ENCODE measurements around the gene TNRC6A. TPM values are rescaled to one million over a fixed set of nuclear protein-coding genes. Genes with fewer than 3 reads are reported as not detected.

The TNRC6A gene
- total and polyA plus RNA-seq, 2 of the 13 experiments (the other 11 are each of a cell fraction or from before 2014, with no cell fraction given): 30.9 to 43.6 TPM

GRCh38 chr16:24731722-24732419 is 2.4 kb downstream of the TNRC6A start (continued):
- TF ChIP-seq, protein P1, sequence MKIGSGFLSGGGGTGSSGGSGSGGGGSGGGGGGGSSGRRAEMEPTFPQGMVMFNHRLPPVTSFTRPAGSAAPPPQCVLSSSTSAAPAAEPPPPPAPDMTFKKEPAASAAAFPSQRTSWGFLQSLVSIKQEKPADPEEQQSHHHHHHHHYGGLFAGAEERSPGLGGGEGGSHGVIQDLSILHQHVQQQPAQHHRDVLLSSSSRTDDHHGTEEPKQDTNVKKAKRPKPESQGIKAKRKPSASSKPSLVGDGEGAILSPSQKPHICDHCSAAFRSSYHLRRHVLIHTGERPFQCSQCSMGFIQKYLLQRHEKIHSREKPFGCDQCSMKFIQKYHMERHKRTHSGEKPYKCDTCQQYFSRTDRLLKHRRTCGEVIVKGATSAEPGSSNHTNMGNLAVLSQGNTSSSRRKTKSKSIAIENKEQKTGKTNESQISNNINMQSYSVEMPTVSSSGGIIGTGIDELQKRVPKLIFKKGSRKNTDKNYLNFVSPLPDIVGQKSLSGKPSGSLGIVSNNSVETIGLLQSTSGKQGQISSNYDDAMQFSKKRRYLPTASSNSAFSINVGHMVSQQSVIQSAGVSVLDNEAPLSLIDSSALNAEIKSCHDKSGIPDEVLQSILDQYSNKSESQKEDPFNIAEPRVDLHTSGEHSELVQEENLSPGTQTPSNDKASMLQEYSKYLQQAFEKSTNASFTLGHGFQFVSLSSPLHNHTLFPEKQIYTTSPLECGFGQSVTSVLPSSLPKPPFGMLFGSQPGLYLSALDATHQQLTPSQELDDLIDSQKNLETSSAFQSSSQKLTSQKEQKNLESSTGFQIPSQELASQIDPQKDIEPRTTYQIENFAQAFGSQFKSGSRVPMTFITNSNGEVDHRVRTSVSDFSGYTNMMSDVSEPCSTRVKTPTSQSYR (CRISPR knock-in tag; IDR thresholded peaks at IDR 0.05; ENCODE audit: borderline replicate concordance): no peak
- no peak for TF ChIP-seq MYC (CRISPR knock-in tag; IDR thresholded peaks at IDR 0.05; ENCODE audit: borderline replicate concordance)
- TF ChIP-seq HOXD1 (CRISPR knock-in tag; IDR thresholded peaks at IDR 0.05): no peak
- TF ChIP-seq NFIC (IDR thresholded peaks at IDR 0.05; ENCODE audit: low read length): no peak
- no peak for TF ChIP-seq NR0B2 (CRISPR knock-in tag; IDR thresholded peaks at IDR 0.05)
- TF ChIP-seq ZNF781 (CRISPR knock-in tag; IDR thresholded peaks at IDR 0.05; ENCODE audit: borderline replicate concordance, not compliant biosample characterization): peak; percentile 33
- TF ChIP-seq, protein P2, sequence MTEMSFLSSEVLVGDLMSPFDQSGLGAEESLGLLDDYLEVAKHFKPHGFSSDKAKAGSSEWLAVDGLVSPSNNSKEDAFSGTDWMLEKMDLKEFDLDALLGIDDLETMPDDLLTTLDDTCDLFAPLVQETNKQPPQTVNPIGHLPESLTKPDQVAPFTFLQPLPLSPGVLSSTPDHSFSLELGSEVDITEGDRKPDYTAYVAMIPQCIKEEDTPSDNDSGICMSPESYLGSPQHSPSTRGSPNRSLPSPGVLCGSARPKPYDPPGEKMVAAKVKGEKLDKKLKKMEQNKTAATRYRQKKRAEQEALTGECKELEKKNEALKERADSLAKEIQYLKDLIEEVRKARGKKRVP (CRISPR knock-in tag; IDR thresholded peaks at IDR 0.05): no peak
- TF ChIP-seq RFX1 (IDR thresholded peaks at IDR 0.05): no peak
- TF ChIP-seq HOXA9 (CRISPR knock-in tag; IDR thresholded peaks at IDR 0.05; ENCODE audit: borderline replicate concordance): no peak
- TF ChIP-seq SYNCRIP (IDR thresholded peaks at IDR 0.05; ENCODE audit: insufficient read depth, low read depth, low read length): no peak
- TF ChIP-seq BORCS8-MEF2B (CRISPR knock-in tag; IDR thresholded peaks at IDR 0.05): no peak; the same call in 1 of the 2 replicates
- TF ChIP-seq SUZ12 (IDR thresholded peaks at IDR 0.05; ENCODE audit: low read depth, low read length): no peak
- no peak for TF ChIP-seq CBFB (CRISPR knock-in tag; IDR thresholded peaks at IDR 0.05)
- no peak for TF ChIP-seq ZFP90 (CRISPR knock-in tag; IDR thresholded peaks at IDR 0.05; ENCODE audit: borderline replicate concordance)
- TF ChIP-seq ATAD3A (CRISPR knock-in tag; IDR thresholded peaks at IDR 0.05): no peak
- no peak for TF ChIP-seq HDAC6 (IDR thresholded peaks at IDR 0.05; ENCODE audit: low read depth, low read length)
- TF ChIP-seq, protein P3, sequence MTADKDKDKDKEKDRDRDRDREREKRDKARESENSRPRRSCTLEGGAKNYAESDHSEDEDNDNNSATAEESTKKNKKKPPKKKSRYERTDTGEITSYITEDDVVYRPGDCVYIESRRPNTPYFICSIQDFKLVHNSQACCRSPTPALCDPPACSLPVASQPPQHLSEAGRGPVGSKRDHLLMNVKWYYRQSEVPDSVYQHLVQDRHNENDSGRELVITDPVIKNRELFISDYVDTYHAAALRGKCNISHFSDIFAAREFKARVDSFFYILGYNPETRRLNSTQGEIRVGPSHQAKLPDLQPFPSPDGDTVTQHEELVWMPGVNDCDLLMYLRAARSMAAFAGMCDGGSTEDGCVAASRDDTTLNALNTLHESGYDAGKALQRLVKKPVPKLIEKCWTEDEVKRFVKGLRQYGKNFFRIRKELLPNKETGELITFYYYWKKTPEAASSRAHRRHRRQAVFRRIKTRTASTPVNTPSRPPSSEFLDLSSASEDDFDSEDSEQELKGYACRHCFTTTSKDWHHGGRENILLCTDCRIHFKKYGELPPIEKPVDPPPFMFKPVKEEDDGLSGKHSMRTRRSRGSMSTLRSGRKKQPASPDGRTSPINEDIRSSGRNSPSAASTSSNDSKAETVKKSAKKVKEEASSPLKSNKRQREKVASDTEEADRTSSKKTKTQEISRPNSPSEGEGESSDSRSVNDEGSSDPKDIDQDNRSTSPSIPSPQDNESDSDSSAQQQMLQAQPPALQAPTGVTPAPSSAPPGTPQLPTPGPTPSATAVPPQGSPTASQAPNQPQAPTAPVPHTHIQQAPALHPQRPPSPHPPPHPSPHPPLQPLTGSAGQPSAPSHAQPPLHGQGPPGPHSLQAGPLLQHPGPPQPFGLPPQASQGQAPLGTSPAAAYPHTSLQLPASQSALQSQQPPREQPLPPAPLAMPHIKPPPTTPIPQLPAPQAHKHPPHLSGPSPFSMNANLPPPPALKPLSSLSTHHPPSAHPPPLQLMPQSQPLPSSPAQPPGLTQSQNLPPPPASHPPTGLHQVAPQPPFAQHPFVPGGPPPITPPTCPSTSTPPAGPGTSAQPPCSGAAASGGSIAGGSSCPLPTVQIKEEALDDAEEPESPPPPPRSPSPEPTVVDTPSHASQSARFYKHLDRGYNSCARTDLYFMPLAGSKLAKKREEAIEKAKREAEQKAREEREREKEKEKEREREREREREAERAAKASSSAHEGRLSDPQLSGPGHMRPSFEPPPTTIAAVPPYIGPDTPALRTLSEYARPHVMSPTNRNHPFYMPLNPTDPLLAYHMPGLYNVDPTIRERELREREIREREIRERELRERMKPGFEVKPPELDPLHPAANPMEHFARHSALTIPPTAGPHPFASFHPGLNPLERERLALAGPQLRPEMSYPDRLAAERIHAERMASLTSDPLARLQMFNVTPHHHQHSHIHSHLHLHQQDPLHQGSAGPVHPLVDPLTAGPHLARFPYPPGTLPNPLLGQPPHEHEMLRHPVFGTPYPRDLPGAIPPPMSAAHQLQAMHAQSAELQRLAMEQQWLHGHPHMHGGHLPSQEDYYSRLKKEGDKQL (CRISPR knock-in tag; IDR thresholded peaks at IDR 0.05; ENCODE audit: low read depth): no peak
- no peak for TF ChIP-seq ZNF143 (CRISPR knock-in tag; IDR thresholded peaks at IDR 0.05)
- no peak for TF ChIP-seq ELF4 (CRISPR knock-in tag; IDR thresholded peaks at IDR 0.05; ENCODE audit: borderline replicate concordance)
- no peak for TF ChIP-seq CCAR2 (optimal IDR thresholded peaks at IDR 0.05; ENCODE audit: low read depth, low read length)
